Smooth muscle cell (in vitro differentiated cells): ENCODE measurements around the gene NOSTRIN. TPM values are rescaled to one million over a fixed set of nuclear protein-coding genes. Genes with fewer than 3 reads are reported as not detected.

Experiments used
- DNase-seq: peaks from one replicate; lab custom pipeline; 2025; ENCODE audit not compliant: unreplicated experiment; lab: John Stamatoyannopoulos, UW
- H2AFZ ChIP-seq: fragments of 200-600 bp; sonication (generic); 2 replicates; pipeline ENCODE4 v1.6.0; 2016; ENCODE audit warnings: antibody characterized with exemption, low read depth, mild to moderate bottlenecking
- H3F3A ChIP-seq: fragments of 200-600 bp; sonication (generic); 2 replicates; pipeline ENCODE4 v1.6.0; 2017; ENCODE audit warnings: antibody characterized with exemption, low read depth
- H3K27ac ChIP-seq: fragments of 200-600 bp; sonication (generic); 2 replicates; pipeline ENCODE4 v1.5.1; 2016; ENCODE audit warnings: low read depth, mild to moderate bottlenecking
- H3K27me3 ChIP-seq: fragments of 200-600 bp; sonication (generic); 2 replicates; pipeline ENCODE4 v1.6.1; 2016; ENCODE audit warnings: low read depth, mild to moderate bottlenecking
- H3K36me3 ChIP-seq: fragments of 200-600 bp; sonication (generic); 2 replicates; pipeline ENCODE4 v1.5.1; 2016; ENCODE audit warnings: low read depth
- H3K4me1 ChIP-seq: fragments of 200-600 bp; sonication (generic); 2 replicates; pipeline ENCODE4 v1.5.1; 2016; ENCODE audit warnings: low read depth
- H3K4me2 ChIP-seq: fragments of 200-600 bp; sonication (generic); 2 replicates; pipeline ENCODE4 v1.6.0; 2016; ENCODE audit warnings: mild to moderate bottlenecking
- H3K4me3 ChIP-seq: fragments of 200-600 bp; sonication (generic); 2 replicates; pipeline ENCODE4 v1.5.1; 2016; ENCODE audit warnings: mild to moderate bottlenecking
- H3K79me2 ChIP-seq: fragments of 200-600 bp; sonication (generic); 2 replicates; pipeline ENCODE4 v1.6.0; 2016; ENCODE audit warnings: low read depth, mild to moderate bottlenecking
- H3K9ac ChIP-seq: fragments of 200-600 bp; sonication (generic); 2 replicates; pipeline ENCODE4 v1.6.0; 2016; ENCODE audit warnings: low read depth
- H3K9me3 ChIP-seq: fragments of 200-600 bp; sonication (generic); replicated peaks from 2 replicates; pipeline ENCODE4 v1.5.1; 2016; ENCODE audit warnings: low read depth
- H4K20me1 ChIP-seq: fragments of 200-600 bp; sonication (generic); 2 replicates; pipeline ENCODE4 v1.6.0; 2016; ENCODE audit warnings: low read depth
- WGBS: methylation state at CpG from one replicate; pipeline ENCODE4 v1.1.7; 2016; ENCODE audit warnings: low lambda C conversion rate; 5-methylcytosine and 5-hydroxymethylcytosine counted together
- polyA plus RNA-seq: library from polyadenylated mRNA; unstranded; fragments of >200 nt; fragmentation: Nextera tagmentation; extraction: Ambion mirVana; gene quantifications from 2 replicates; pipeline ENCODE4 v1.2.1, GENCODE V29; 2016
- total RNA-seq: library from RNA; depleted of rRNA; stranded (reverse); fragments of >200 nt; gene quantifications from 2 replicates; pipeline ENCODE4 v1.2.3, GENCODE V29; 2014
- TF ChIP-seq, protein P1 (sequence below): fragments of 200-600 bp; sonication (generic); IDR thresholded peaks from 2 replicates; pipeline ENCODE4 v1.5.1; 2017; ENCODE audit warnings: borderline replicate concordance, mild to moderate bottlenecking, antibody characterized with exemption; ENCODE audit not compliant: insufficient read depth, poor library complexity, severe bottlenecking

The NOSTRIN gene
- total and polyA plus RNA-seq, 2 experiments from 2014 or later: 0.10 TPM; not detected in 1

DNA sequence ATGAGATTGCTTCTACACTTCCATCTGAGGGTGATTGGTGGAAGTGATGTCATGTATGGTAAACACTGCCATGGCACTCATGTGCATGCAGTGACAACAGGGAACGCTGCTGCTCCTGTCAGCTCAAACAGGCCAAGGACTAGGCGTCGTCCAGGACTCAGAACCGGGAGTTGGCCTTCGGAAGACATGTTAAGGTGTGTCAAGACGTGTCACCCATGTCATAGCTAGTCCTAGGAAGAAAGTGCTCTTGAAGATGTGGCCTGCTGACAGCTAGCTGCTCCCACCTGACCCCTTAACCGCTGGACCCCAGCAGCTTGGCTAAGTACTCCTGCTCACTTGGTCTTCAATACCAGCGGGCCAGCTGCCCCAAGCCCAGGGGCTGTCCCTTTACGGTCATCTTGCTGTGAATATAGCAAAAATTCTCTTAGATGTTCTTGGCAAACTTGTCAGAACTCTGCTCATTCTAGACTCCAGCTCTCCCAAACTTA lies 6.3 kb upstream of the NOSTRIN start:
- no peaks in the 10 kb centered on the region for H3K27me3 ChIP-seq
- no peaks in the 10 kb centered on the region for H3K36me3 ChIP-seq
- DNase-seq: no peak
- no peak overlapping the region for H3K4me2 ChIP-seq
- no peaks in the 10 kb centered on the region for H3K9me3 ChIP-seq
- H2AFZ ChIP-seq: no peak overlapping the region
- no peaks in the 10 kb centered on the region for H4K20me1 ChIP-seq
- no peak overlapping the region for H3K9ac ChIP-seq
- no peaks in the 10 kb centered on the region for H3K79me2 ChIP-seq
- WGBS: 96% methylated on average over 9 of the region's 9 CpGs
- peaks cover 6% of the 10 kb centered on the region for H3K4me1 ChIP-seq
- no peak overlapping the region for H3K27ac ChIP-seq
- no peak overlapping the region for H3K4me3 ChIP-seq
- H3F3A ChIP-seq: no peaks in the 10 kb centered on the region
- TF ChIP-seq, protein P1, sequence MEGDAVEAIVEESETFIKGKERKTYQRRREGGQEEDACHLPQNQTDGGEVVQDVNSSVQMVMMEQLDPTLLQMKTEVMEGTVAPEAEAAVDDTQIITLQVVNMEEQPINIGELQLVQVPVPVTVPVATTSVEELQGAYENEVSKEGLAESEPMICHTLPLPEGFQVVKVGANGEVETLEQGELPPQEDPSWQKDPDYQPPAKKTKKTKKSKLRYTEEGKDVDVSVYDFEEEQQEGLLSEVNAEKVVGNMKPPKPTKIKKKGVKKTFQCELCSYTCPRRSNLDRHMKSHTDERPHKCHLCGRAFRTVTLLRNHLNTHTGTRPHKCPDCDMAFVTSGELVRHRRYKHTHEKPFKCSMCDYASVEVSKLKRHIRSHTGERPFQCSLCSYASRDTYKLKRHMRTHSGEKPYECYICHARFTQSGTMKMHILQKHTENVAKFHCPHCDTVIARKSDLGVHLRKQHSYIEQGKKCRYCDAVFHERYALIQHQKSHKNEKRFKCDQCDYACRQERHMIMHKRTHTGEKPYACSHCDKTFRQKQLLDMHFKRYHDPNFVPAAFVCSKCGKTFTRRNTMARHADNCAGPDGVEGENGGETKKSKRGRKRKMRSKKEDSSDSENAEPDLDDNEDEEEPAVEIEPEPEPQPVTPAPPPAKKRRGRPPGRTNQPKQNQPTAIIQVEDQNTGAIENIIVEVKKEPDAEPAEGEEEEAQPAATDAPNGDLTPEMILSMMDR: no peak

DNA sequence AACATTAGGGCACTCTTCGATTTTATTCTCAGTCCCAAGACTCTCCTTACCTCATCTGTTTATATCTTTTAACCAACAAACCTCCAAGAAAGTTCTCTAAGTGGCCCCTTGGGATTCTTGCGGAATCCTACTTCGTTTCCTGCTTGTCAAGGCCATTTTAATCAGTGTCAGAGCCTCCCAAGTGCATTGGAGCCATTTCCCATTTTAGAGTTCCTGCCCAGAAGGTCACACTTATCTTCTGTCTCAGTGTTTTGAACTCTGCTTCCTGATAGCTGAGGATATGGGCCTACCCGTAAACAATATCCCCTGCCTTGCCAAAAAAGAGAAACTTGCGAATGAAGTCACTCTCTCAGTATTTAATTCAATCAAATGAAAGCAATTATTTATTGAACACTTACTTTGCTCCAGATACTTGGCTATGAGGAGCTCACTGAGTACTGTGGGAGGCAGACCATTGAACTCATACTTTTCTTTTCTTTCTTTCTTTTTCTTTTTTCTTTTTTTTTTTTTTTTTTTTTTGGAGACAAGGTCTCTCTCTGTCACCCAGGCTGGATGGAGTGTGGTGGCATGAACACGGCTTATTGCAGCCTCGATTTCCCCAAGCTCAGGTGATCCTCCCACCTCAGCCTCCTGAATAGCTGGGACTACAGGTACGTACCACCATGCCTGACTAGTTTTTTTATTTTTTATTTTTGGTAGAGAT lies 5.7 kb upstream of the NOSTRIN start:
- Histone ChIP-seq H3K4me1 (peaks cover 6% of the 10 kb centered on the region), H2AFZ (no peak overlapping the region), H3K79me2 (no peaks in the 10 kb centered on the region), H4K20me1 (no peaks in the 10 kb centered on the region), H3K9ac (no peak overlapping the region), H3K27ac (no peak overlapping the region), H3K4me3 (no peak overlapping the region), H3K9me3 (no peaks in the 10 kb centered on the region), H3F3A (no peaks in the 10 kb centered on the region), H3K36me3 (no peaks in the 10 kb centered on the region), H3K27me3 (no peaks in the 10 kb centered on the region), H3K4me2 (no peak overlapping the region)
- TF ChIP-seq, protein P1: no peak
- WGBS: 75% methylated on average over 8 of the region's 8 CpGs
- DNase-seq: no peak

DNA sequence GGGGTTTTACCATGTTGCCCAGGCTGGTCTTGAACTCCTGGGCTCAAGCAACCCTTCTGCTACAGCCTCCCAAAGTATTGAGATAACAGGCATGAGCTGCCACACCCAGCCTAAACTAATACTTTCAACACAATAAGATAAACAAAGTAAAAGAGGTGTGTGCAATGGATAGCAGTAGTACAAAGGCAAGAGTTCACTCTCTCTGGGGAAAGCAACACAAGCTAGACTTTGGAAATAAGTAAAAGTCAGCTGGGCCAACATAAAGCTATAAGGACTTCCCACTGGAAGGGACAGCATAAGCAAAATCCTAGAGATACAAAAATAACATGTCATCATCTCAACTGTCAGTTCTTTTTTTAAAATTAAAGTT lies 5.2 kb upstream of the NOSTRIN start:
- H3K4me2 ChIP-seq: no peak overlapping the region
- DNase-seq: no peak
- H3K9ac ChIP-seq: no peak overlapping the region
- H3K36me3 ChIP-seq: no peaks in the 10 kb centered on the region
- no peaks in the 10 kb centered on the region for H3K27me3 ChIP-seq
- H2AFZ ChIP-seq: no peak overlapping the region
- peaks cover 6% of the 10 kb centered on the region for H3K4me1 ChIP-seq
- TF ChIP-seq, protein P1: no peak
- H3F3A ChIP-seq: no peaks in the 10 kb centered on the region
- H3K79me2 ChIP-seq: no peaks in the 10 kb centered on the region
- no peaks in the 10 kb centered on the region for H4K20me1 ChIP-seq
- no peak overlapping the region for H3K4me3 ChIP-seq
- no peak overlapping the region for H3K27ac ChIP-seq
- no peaks in the 10 kb centered on the region for H3K9me3 ChIP-seq
